ENCODE data around the gene HTRA1.

HTRA1 gene

GRCh38 chr10:122473116-122473515, 11.8 kb downstream of the HTRA1 start:
- TF ChIP-seq GATA3 (IDR thresholded peaks at IDR 0.05; ENCODE audit: low read depth, low read length) (no peak), GATA2 (IDR thresholded peaks at IDR 0.05; ENCODE audit: low read depth, low read length) (no peak)

GRCh38 chr10:122474131-122474818, 12.9 kb downstream of the HTRA1 start:
- TF ChIP-seq GATA3 (IDR thresholded peaks at IDR 0.05; ENCODE audit: low read depth, low read length) (no peak), GATA2 (IDR thresholded peaks at IDR 0.05; ENCODE audit: low read depth, low read length) (no peak)

GRCh38 chr10:122475100-122475499, 13.7 kb downstream of the HTRA1 start:
- TF ChIP-seq GATA3 (IDR thresholded peaks at IDR 0.05; ENCODE audit: low read depth, low read length) = no peak
- TF ChIP-seq GATA2 (IDR thresholded peaks at IDR 0.05; ENCODE audit: low read depth, low read length) = no peak

GRCh38 chr10:122475591-122476332, 14.4 kb downstream of the HTRA1 start:
- TF ChIP-seq GATA2 (IDR thresholded peaks at IDR 0.05; ENCODE audit: low read depth, low read length) (no peak), GATA3 (IDR thresholded peaks at IDR 0.05; ENCODE audit: low read depth, low read length) (no peak)

- TF ChIP-seq GATA2 (IDR thresholded peaks at IDR 0.05; ENCODE audit: low read depth, low read length) (no peak), GATA3 (IDR thresholded peaks at IDR 0.05; ENCODE audit: low read depth, low read length) (no peak)
Measured at GRCh38 chr10:122476333-122476695, 15.0 kb downstream of the HTRA1 start.

GRCh38 chr10:122477436-122477835, 16.1 kb downstream of the HTRA1 start:
- TF ChIP-seq GATA2 (IDR thresholded peaks at IDR 0.05; ENCODE audit: low read depth, low read length) (no peak), GATA3 (IDR thresholded peaks at IDR 0.05; ENCODE audit: low read depth, low read length) (no peak)

GRCh38 chr10:122478971-122479370, 17.6 kb downstream of the HTRA1 start:
- no peak for TF ChIP-seq GATA2 (IDR thresholded peaks at IDR 0.05; ENCODE audit: low read depth, low read length)
- no peak for TF ChIP-seq GATA3 (IDR thresholded peaks at IDR 0.05; ENCODE audit: low read depth, low read length)

- TF ChIP-seq GATA2 (IDR thresholded peaks at IDR 0.05; ENCODE audit: low read depth, low read length) (no peak), GATA3 (IDR thresholded peaks at IDR 0.05; ENCODE audit: low read depth, low read length) (no peak)
Measured at GRCh38 chr10:122480146-122480833, 18.9 kb downstream of the HTRA1 start.

GRCh38 chr10:122481296-122482056, 20.1 kb downstream of the HTRA1 start:
- TF ChIP-seq GATA2 (IDR thresholded peaks at IDR 0.05; ENCODE audit: low read depth, low read length) (no peak), GATA3 (IDR thresholded peaks at IDR 0.05; ENCODE audit: low read depth, low read length) (no peak)

GRCh38 chr10:122484276-122485060, 23.1 kb downstream of the HTRA1 start:
- no peak for TF ChIP-seq GATA2 (IDR thresholded peaks at IDR 0.05; ENCODE audit: low read depth, low read length)
- TF ChIP-seq GATA3 (IDR thresholded peaks at IDR 0.05; ENCODE audit: low read depth, low read length) = no peak

GRCh38 chr10:122485670-122486069, 24.3 kb downstream of the HTRA1 start:
- no peak for TF ChIP-seq GATA3 (IDR thresholded peaks at IDR 0.05; ENCODE audit: low read depth, low read length)
- no peak for TF ChIP-seq GATA2 (IDR thresholded peaks at IDR 0.05; ENCODE audit: low read depth, low read length)

GRCh38 chr10:122486406-122487080, 25.2 kb downstream of the HTRA1 start:
- no peak for TF ChIP-seq GATA3 (IDR thresholded peaks at IDR 0.05; ENCODE audit: low read depth, low read length)
- TF ChIP-seq GATA2 (IDR thresholded peaks at IDR 0.05; ENCODE audit: low read depth, low read length) = no peak
